Duodenal mucosa (tissue), 2 donors: ENCODE measurements around the gene AFTPH.

Experiments
- H3K27ac ChIP-seq: one replicate; pipeline ENCODE4 v1.7.0; 2013; ENCODE audit warnings: low read depth, low read length
- H3K27me3 ChIP-seq, 2 donors: one replicate each; pipeline ENCODE4 v1.7.0; 2013; ENCODE audit warnings: low read length in 2 of 2, control low read depth in 1 of 2; ENCODE audit not compliant: insufficient read depth in 2 of 2, control insufficient read depth in 1 of 2
- H3K36me3 ChIP-seq, 2 donors: one replicate each; pipeline ENCODE4 v1.7.0; 2013; ENCODE audit warnings: low read length in 2 of 2, control low read depth in 1 of 2; ENCODE audit not compliant: insufficient read depth in 2 of 2, control insufficient read depth in 1 of 2
- H3K4me1 ChIP-seq, 2 donors: one replicate each; pipeline ENCODE4 v1.7.0; 2013; ENCODE audit warnings: low read length in 2 of 2, control low read depth in 1 of 2; ENCODE audit not compliant: insufficient read depth in 2 of 2, control insufficient read depth in 1 of 2
- H3K4me3 ChIP-seq, 2 donors: one replicate each; pipeline ENCODE4 v1.7.0; 2013; ENCODE audit warnings: low read length in 2 of 2, low read depth in 1 of 2
- H3K9ac ChIP-seq, 2 donors: one replicate each; pipeline ENCODE4 v1.7.0; 2013; ENCODE audit warnings: low read length in 2 of 2, low read depth in 1 of 2
- H3K9me3 ChIP-seq, 2 donors: one replicate each; pipeline ENCODE4 v1.7.0; 2013; ENCODE audit warnings: low read length in 2 of 2, control low read depth in 1 of 2; ENCODE audit not compliant: control insufficient read depth in 1 of 2

AFTPH gene

DNA sequence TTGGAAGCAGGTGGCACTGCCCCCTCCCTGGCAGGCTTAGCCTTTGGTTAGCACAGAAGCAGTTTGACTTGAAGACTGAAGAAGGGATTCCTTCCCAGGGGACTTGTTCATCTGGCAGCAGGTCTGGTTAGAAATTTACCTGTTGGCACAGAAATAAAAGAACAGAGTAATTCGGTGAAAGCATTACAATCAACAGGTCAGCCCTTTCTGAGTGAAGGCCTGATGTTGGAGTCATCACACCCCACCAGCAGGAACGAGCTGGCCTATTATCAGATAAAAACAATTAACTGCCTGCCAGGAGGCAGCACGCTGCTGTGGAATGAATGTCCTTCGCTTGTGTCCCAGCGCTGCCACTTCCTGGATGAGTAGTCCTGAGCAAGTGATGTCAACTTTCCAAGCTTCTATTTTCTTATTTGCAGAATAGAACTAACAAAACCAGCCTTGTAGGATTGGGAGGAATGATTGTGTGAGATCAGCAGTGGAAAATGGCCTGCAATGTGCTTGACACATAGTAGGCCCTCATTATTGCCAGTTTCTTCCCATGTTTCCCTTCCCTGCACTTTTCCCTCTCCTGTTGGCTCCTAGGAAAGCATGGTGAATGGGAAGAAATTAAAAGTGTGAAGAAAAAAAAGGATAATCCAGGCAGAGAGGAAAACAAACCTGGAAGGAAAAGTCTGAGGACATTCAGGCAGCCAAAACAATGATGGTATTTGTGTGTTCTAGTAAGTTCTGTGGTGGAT lies 41.2 kb upstream of the AFTPH start:
- Histone ChIP-seq H3K9me3 (no peaks in the 10 kb centered on the region), H3K36me3 (no peaks in the 10 kb centered on the region), H3K27ac (no peak overlapping the region), H3K27me3 (no peaks in the 10 kb centered on the region), H3K4me1 (peaks cover 6 to 12% of the 10 kb centered on the region in 2 donors), H3K9ac (no peak overlapping the region), H3K4me3 (no peak overlapping the region)

DNA sequence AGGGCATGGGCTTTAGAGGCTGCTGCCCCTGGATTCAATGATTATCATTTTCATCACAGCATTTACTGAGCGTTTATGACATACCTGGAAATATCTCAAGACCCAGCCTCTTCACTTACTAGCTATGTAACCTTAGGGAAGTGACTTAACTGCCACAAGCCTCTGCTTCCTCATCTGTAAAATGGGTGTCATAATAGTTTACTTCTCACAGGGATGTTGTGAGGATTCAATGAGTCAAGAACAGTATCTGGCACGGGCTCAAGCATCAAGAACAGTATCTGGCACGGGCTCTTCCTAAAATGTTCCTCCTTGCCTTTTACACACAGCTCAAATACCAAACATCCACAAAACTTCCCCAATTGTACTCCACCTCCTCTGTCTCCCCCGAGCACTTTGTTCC lies 38.8 kb upstream of the AFTPH start:
- H3K27me3 ChIP-seq = no peaks in the 10 kb centered on the region
- no peak overlapping the region for H3K4me3 ChIP-seq
- H3K9ac ChIP-seq = no peak overlapping the region
- H3K4me1 ChIP-seq = peaks cover 6 to 12% of the 10 kb centered on the region in 2 donors
- no peaks in the 10 kb centered on the region for H3K9me3 ChIP-seq
- H3K36me3 ChIP-seq = no peaks in the 10 kb centered on the region
- no peak overlapping the region for H3K27ac ChIP-seq

DNA sequence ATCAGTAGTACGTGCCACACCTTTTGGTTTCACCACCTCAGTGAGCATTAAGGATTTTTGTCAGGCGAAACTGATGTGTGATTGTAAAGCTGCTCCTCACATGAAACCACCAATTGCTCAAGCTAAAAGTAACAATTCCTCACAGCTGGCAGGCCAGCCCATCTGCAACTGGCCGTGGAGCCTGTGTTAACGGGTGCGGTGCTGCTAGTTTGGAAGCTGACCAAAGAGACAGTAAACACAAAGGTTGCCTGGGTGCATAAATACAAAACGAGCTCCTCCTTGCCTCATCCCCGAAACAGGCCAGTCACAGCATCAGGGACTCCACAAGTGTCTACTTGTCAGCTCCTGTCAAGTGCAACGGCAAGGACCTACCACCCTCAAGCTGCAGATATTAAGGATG lies 38.2 kb upstream of the AFTPH start:
- peaks cover 6 to 8% of the 10 kb centered on the region in 2 donors for H3K4me1 ChIP-seq

DNA sequence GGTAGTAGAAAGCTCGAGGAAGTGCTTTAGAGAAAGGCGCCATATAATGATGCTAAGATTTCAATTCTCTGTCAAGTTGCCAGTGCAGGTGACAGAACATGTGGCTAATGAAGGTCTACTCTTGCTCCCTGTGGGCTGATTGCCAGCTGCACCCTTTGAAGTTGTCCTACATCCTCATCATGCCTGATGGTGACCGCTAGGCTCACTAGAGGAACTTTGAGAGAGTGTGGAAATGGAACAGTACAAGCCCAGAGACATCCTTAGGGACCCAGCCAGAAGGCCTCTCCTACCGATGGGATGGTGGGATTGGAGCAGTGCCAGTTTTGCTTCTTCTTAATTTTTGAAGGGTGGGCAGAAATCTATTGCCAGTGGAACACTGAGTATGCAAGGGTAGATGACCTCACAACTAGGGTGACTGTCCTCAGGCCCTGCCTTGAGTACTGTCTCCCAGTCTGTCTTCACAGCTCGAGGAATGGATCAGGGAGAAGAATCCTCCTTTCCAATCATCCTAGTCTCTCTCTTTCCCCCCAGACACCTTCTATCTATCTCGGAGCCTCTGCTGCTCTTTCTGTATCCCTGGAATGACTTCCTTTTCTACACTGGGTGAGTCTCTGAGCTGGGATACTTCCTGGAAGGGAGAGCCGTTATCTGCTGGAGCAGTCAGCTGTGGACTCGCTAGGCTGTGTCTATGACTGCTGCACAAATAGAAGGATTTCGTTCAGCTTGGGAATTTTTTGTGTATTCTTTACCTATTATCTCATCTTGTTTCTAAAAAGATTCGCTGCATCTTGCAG lies 36.7 kb upstream of the AFTPH start:
- H3K9me3 ChIP-seq = no peaks in the 10 kb centered on the region
- H3K27ac ChIP-seq = no peak overlapping the region
- no peaks in the 10 kb centered on the region for H3K36me3 ChIP-seq
- no peak overlapping the region for H3K9ac ChIP-seq
- H3K4me1 ChIP-seq = peaks cover 5 to 6% of the 10 kb centered on the region in 2 donors
- H3K4me3 ChIP-seq = no peak overlapping the region
- no peaks in the 10 kb centered on the region for H3K27me3 ChIP-seq

More for the DNA sequence above, 38.2 kb upstream of the AFTPH start:
- H3K27ac ChIP-seq = no peak overlapping the region
- H3K4me3 ChIP-seq = no peak overlapping the region
- no peak overlapping the region for H3K9ac ChIP-seq
- H3K9me3 ChIP-seq = no peaks in the 10 kb centered on the region
- no peaks in the 10 kb centered on the region for H3K36me3 ChIP-seq
- H3K27me3 ChIP-seq = no peaks in the 10 kb centered on the region

DNA sequence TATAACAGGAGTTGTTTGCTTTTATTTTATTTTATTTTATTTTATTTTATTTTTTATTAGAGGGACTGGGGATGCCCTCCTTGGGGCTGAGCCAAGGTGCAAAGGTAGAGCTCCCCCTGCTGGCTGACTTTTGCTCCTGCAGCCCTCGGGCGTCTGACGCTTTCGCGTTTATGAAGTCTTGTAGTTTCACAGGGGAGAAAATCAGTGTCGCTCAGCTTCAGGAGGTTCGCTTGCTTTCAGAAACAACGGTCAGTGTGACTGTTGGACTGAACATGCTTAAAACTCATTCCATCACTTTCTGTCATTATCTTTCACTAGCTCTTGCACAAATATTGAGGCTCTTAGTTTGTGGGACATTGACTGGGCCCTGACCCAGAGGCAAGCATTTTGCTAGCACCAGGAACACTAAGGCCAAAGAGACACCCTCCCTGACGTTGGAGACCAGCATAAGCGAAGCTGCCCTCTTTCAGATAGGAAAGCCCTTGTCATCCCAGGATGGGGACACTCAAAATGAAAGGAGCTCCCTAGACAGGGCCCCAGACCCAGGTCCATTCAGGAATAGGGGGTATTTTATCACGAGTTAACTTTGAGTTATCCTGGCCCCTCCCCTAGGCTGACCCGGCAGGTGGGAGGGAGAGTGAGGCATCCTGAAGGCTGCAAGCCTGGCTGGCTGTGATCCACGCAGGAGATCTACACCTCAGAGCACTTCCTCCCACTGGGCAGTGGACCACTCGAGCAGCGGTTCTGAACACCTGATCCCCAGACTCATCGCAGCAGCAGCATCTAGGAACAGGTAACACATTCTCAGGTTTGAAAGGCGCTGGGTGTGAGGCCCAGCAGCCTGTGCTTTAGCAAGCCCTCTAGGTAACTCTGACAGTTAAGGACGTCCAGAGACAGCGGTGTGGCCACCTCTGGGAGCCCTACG lies 35.8 kb upstream of the AFTPH start:
- Histone ChIP-seq H3K9me3 (no peaks in the 10 kb centered on the region), H3K9ac (no peak overlapping the region), H3K27me3 (no peaks in the 10 kb centered on the region), H3K36me3 (no peaks in the 10 kb centered on the region), H3K27ac (no peak overlapping the region), H3K4me3 (no peak overlapping the region), H3K4me1 (peaks cover 0 to 5% of the 10 kb centered on the region in 2 donors)

DNA sequence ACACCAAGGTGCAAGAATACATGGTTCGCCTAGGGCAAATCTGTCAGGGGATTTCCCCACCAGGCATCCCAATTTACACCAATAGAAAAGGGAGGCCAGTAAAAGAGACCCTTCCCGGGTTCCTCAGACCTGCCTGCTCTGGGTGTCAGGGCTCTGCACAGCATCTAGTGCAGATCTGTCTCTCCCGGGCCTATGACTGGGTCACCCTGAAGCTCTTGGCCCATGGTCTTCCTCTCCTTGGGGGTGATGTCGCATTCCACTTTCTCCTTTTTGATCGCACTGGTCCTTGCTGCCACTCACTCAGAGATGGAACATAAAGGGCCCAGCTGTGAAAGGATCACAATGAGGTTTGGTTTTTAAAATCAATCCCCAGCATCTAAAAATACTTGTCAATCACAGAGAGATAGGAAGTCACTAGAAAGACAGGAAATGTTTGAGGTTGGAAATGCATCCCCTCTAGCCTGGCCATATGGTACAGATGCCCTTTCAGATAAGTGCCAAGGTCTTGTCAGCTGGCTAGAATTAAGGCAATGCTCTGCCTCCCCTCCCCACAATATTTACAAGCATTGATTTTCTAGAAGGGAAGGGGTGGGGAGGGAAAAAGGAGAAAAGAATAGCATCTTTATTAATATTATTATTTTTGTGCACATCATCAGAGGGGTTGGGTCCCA lies 34.9 kb upstream of the AFTPH start:
- no peaks in the 10 kb centered on the region for H3K27me3 ChIP-seq

DNA sequence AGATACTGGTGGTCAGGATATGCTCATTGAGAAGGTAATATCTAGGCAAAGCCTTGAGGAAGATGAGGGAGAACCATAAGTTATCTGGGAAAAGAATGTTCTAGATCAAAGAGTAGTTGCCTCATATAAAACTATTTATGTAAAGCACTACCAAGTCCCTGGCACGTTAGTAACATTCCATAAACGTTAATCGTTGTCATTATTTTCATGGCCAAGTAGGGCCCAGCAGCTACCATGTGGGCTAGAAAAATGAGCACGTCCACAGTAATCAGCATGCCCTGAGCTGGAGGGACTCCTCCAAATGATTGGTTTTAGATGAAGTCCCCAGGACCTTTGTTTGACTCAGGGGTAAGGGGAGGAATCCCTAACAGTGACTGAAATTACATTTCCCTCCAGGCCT lies 32.7 kb upstream of the AFTPH start:
- no peak overlapping the region for H3K4me3 ChIP-seq
- H3K27me3 ChIP-seq = no peaks in the 10 kb centered on the region
- H3K36me3 ChIP-seq = no peaks in the 10 kb centered on the region
- no peak overlapping the region for H3K9ac ChIP-seq
- H3K9me3 ChIP-seq = no peaks in the 10 kb centered on the region
- H3K4me1 ChIP-seq = peaks cover 0 to 5% of the 10 kb centered on the region in 2 donors
- H3K27ac ChIP-seq = no peak overlapping the region

More for the DNA sequence above, 34.9 kb upstream of the AFTPH start:
- Histone ChIP-seq H3K9ac (no peak overlapping the region), H3K4me1 (peaks cover 0 to 5% of the 10 kb centered on the region in 2 donors), H3K36me3 (no peaks in the 10 kb centered on the region), H3K4me3 (no peak overlapping the region), H3K27ac (no peak overlapping the region), H3K9me3 (no peaks in the 10 kb centered on the region)

DNA sequence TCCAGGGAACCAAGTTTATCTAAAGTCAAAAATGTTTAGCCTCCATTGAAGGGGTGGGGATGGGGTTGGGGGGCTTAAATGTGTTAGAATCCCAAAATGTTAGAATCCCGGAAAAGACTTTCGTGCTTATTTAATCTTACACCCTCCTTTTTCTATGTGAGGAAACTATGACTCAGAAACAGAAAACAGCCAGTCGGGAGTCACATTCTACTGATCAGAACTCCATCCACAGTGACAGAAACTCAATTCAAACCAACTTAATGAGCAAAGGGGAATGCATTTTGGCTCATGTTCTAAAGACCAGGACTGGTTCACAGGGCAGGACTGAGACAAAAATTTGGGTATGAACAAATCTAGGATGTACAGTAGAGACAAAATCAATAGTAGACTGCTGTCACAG lies 31.9 kb upstream of the AFTPH start:
- H3K36me3 ChIP-seq = no peaks in the 10 kb centered on the region
- H3K4me1 ChIP-seq = peaks cover 0 to 5% of the 10 kb centered on the region in 2 donors
- no peaks in the 10 kb centered on the region for H3K27me3 ChIP-seq
- no peak overlapping the region for H3K4me3 ChIP-seq
- no peaks in the 10 kb centered on the region for H3K9me3 ChIP-seq
- H3K27ac ChIP-seq = no peak overlapping the region
- H3K9ac ChIP-seq = no peak overlapping the region

DNA sequence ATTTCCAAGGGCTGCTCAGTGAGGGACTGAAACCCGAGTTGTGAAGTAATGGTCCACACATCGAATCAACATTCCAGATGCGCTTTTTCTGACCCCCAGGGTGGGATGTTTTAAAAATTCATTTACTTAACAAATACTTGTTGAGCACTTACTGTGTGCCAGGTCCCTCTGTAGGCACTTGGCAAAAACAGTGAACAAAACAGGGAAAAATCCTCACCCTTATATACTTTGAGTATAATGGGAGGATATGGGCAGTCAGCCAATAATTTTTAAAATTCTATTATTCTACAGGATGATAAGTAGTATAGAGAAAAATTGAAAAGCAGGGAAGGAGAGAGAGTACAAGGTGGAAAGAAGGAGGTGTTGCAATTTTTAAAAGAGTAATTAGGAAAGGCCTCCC lies 31.3 kb upstream of the AFTPH start:
- Histone ChIP-seq H3K4me3 (no peak overlapping the region), H3K27me3 (no peaks in the 10 kb centered on the region), H3K4me1 (no peaks in the 10 kb centered on the region), H3K36me3 (no peaks in the 10 kb centered on the region), H3K9ac (no peak overlapping the region), H3K9me3 (no peaks in the 10 kb centered on the region), H3K27ac (no peak overlapping the region)
